Caco-2 (cell line): ENCODE measurements around the gene CRB1. TPM values are rescaled to one million over a fixed set of nuclear protein-coding genes. Genes with fewer than 3 reads are reported as not detected.

Experiments
- BruUV-seq: library from RNA; stranded (reverse); fragments of 400-500 nt; replicated peaks from 2 replicates; lab custom pipeline; 2021; lab: Mats Ljungman, UMichigan
- CTCF ChIA-PET: fragments of 300-600 bp; sonication (Branson Sonifier 250); formaldehyde crosslinking; loops from one replicate; lab custom pipeline; 2022; ENCODE audit warnings: antibody characterized with exemption; lab: Charles Lee
- POLR2A ChIA-PET: fragments of 300-600 bp; sonication (Branson Sonifier 250); formaldehyde crosslinking; loops from one replicate; lab custom pipeline; 2022; ENCODE audit warnings: antibody characterized with exemption; lab: Charles Lee
- DNase-seq, 2 experiments: peaks; one replicate each; pipeline versions ENCODE4 v3.0.0 to v3.0.0-alpha.2; 2020 to 2022
- H3K27me3 ChIP-seq: replicated peaks from 2 replicates; pipeline ENCODE4 v1.6.0; 2011; ENCODE audit warnings: low read length; ENCODE audit not compliant: control insufficient read depth, insufficient read depth
- H3K36me3 ChIP-seq: 2 replicates; pipeline ENCODE4 v1.5.1; 2011; ENCODE audit warnings: low read length; ENCODE audit not compliant: control insufficient read depth, insufficient read depth
- H3K4me1 ChIP-seq: fragments of 250-450 bp; sonication (Bioruptor Pico); 2 replicates; pipeline ENCODE4 v1.5.1; 2020; ENCODE audit warnings: mild to moderate bottlenecking
- H3K4me3 ChIP-seq: 2 replicates; pipeline ENCODE4 v1.5.1; 2011; ENCODE audit warnings: low read depth, mild to moderate bottlenecking, control low read depth, low read length
- H3K9me3 ChIP-seq: fragments of 250-450 bp; sonication (Bioruptor Pico); 2 replicates; pipeline ENCODE4 v1.5.1; 2020; ENCODE audit warnings: mild to moderate bottlenecking, moderate library complexity
- H3K27ac Mint-ChIP-seq: one replicate; pipeline ENCODE4 v1.8.0; 2022; ENCODE audit warnings: mixed read lengths; ENCODE audit not compliant: unreplicated experiment
- H3K27me3 Mint-ChIP-seq: one replicate; pipeline ENCODE4 v1.8.0; 2022; ENCODE audit warnings: mixed read lengths; ENCODE audit not compliant: insufficient read depth, unreplicated experiment
- H3K36me3 Mint-ChIP-seq: one replicate; pipeline ENCODE4 v1.8.0; 2022; ENCODE audit warnings: mild to moderate bottlenecking, mixed read lengths; ENCODE audit not compliant: insufficient read depth, unreplicated experiment
- H3K4me1 Mint-ChIP-seq: one replicate; pipeline ENCODE4 v1.8.0; 2022; ENCODE audit warnings: low read depth, mixed read lengths; ENCODE audit not compliant: unreplicated experiment
- H3K4me3 Mint-ChIP-seq: one replicate; pipeline ENCODE4 v1.8.0; 2022; ENCODE audit warnings: mild to moderate bottlenecking, moderate library complexity, mixed read lengths; ENCODE audit not compliant: unreplicated experiment
- H3K9me3 Mint-ChIP-seq: one replicate; pipeline ENCODE4 v1.8.0; 2022; ENCODE audit warnings: mixed read lengths; ENCODE audit not compliant: unreplicated experiment
- intact Hi-C: fragments of 100-400 bp; cut with micrococcal nuclease; formaldehyde crosslinking; loops from one replicate; pipeline ENCODE4 v1.10.0; 2022; ENCODE audit not compliant: unreplicated experiment
- total RNA-seq: library from RNA; stranded (reverse); gene quantifications from 2 replicates; pipeline ENCODE4 v1.2.3, GENCODE V29; 2022
- TF ChIP-seq, protein P1 (sequence below), 2 experiments: fragments of 200-600 bp in 1 of 2; IDR thresholded peaks; 1 replicate in 1 of 2; 2 replicates in 1 of 2; pipeline versions ENCODE4 v1.5.1 to v1.8.0; 2011 to 2022; ENCODE audit warnings: antibody characterized with exemption in 1 of 2, control low read depth in 1 of 2, inconsistent platforms in 1 of 2, low read depth in 1 of 2, low read length in 1 of 2, mild to moderate bottlenecking in 1 of 2, moderate library complexity in 1 of 2; ENCODE audit not compliant: insufficient read depth in 1 of 2, severe bottlenecking in 1 of 2, unreplicated experiment in 1 of 2

CRB1 gene
- total RNA-seq, 1 experiment from 2014 or later = not detected

DNA sequence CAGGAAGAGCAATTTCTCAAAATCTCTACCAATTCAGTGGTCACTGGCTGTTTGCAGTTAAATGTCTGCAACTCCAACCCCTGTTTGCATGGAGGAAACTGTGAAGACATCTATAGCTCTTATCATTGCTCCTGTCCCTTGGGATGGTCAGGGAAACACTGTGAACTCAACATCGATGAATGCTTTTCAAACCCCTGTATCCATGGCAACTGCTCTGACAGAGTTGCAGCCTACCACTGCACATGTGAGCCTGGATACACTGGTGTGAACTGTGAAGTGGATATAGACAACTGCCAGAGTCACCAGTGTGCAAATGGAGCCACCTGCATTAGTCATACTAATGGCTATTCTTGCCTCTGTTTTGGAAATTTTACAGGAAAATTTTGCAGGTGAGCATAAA, 167.2 kb downstream of the CRB1 start:
- Histone ChIP-seq H3K27me3 (no peaks in the 10 kb centered on the region), H3K4me1 (no peaks in the 10 kb centered on the region), H3K36me3 (no peaks in the 10 kb centered on the region), H3K4me3 (no peak overlapping the region), H3K9me3 (no peaks in the 10 kb centered on the region)
- Mint-ChIP-seq H3K9me3 (no peaks in the 10 kb centered on the region), H3K27me3 (peaks cover 5% of the 10 kb centered on the region), H3K4me3 (no peak overlapping the region), H3K27ac (no peak overlapping the region), H3K36me3 (no peaks in the 10 kb centered on the region), H3K4me1 (no peaks in the 10 kb centered on the region)
- BruUV-seq = no TSS peak
- intact Hi-C loops = no loop called here
- DNase-seq = no peak
- ChIA-PET CTCF (no interaction called here), POLR2A (no interaction called here)
- TF ChIP-seq, protein P1, sequence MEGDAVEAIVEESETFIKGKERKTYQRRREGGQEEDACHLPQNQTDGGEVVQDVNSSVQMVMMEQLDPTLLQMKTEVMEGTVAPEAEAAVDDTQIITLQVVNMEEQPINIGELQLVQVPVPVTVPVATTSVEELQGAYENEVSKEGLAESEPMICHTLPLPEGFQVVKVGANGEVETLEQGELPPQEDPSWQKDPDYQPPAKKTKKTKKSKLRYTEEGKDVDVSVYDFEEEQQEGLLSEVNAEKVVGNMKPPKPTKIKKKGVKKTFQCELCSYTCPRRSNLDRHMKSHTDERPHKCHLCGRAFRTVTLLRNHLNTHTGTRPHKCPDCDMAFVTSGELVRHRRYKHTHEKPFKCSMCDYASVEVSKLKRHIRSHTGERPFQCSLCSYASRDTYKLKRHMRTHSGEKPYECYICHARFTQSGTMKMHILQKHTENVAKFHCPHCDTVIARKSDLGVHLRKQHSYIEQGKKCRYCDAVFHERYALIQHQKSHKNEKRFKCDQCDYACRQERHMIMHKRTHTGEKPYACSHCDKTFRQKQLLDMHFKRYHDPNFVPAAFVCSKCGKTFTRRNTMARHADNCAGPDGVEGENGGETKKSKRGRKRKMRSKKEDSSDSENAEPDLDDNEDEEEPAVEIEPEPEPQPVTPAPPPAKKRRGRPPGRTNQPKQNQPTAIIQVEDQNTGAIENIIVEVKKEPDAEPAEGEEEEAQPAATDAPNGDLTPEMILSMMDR (IDR thresholded peaks at IDR 0.05; ENCODE audit: insufficient read depth in 1 of 2, low read depth in 1 of 2, low read length in 1 of 2, severe bottlenecking in 1 of 2, unreplicated experiment in 1 of 2) = no peak

DNA sequence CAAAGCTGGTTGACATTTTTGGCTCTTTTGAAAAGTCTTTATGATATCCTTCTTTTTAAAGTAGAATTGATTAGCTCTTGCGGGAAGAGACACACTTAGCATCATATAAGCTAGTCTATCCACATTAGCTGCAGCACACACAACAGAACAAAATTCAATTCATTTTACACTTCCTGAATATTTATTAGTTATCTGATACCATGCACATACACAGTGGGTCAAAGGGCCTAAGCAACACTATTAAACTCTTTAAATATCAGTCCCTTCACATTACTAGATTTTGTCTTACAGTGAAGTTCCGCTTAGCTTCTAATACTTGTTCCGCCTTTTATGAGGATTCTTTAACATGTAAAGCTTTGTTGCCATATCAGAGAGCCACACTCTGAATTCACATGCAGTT, 169.5 kb downstream of the CRB1 start:
- DNase-seq = no peak
- H3K4me3 Mint-ChIP-seq = no peak overlapping the region
- H3K4me1 Mint-ChIP-seq = no peaks in the 10 kb centered on the region
- no peak overlapping the region for H3K4me3 ChIP-seq
- no peaks in the 10 kb centered on the region for H3K36me3 Mint-ChIP-seq
- H3K36me3 ChIP-seq = no peaks in the 10 kb centered on the region
- no peaks in the 10 kb centered on the region for H3K9me3 ChIP-seq
- TF ChIP-seq, protein P1 (IDR thresholded peaks at IDR 0.05; ENCODE audit: insufficient read depth in 1 of 2, low read depth in 1 of 2, low read length in 1 of 2, severe bottlenecking in 1 of 2, unreplicated experiment in 1 of 2) = no peak
- no peak overlapping the region for H3K27ac Mint-ChIP-seq
- H3K27me3 ChIP-seq = no peaks in the 10 kb centered on the region
- H3K27me3 Mint-ChIP-seq = peaks cover 5% of the 10 kb centered on the region
- no TSS peak for BruUV-seq
- H3K4me1 ChIP-seq = no peaks in the 10 kb centered on the region
- ChIA-PET POLR2A (no interaction called here), CTCF (no interaction called here)
- no peaks in the 10 kb centered on the region for H3K9me3 Mint-ChIP-seq
- intact Hi-C loops = no loop called here

DNA sequence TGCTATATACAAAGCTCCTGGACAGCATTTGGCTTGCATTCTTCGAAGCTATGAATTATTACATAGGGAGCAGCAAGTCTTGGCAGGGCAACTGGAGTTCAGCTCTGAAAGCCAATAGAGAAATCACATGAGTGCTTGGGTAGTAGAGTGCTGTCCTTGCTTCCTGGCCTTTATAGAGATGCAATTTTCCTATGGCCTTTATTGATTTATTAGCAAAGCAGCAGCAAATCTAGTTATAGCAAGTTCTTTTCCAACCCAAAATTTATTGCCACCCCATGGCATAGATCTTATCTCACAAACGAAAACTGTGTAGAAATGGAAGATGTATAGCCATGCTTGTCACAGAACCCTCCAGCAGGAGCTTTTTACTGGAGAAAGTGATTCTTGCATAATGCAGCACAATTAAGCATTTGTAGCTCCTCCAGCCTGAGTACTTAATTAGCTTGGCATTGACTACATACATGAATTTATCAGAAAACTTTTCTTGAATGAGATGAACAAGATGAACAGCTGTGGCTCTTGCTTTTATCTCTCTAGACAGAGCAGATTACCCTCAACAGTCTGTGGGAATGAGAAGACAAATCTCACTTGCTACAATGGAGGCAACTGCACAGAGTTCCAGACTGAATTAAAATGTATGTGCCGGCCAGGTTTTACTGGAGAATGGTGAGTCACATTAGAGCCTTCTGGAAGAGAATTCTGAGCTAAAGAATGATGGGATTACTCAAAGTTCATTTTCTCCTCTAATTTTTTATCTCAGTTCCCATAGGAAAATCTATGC, 170.1 kb downstream of the CRB1 start:
- H3K4me1 ChIP-seq = no peaks in the 10 kb centered on the region
- no peaks in the 10 kb centered on the region for H3K9me3 ChIP-seq
- Mint-ChIP-seq H3K27ac (no peak overlapping the region), H3K36me3 (no peaks in the 10 kb centered on the region), H3K4me1 (no peaks in the 10 kb centered on the region), H3K4me3 (no peak overlapping the region), H3K27me3 (peaks cover 5% of the 10 kb centered on the region), H3K9me3 (no peaks in the 10 kb centered on the region)
- H3K4me3 ChIP-seq = no peak overlapping the region
- intact Hi-C loops = no loop called here
- no peak for DNase-seq
- TF ChIP-seq, protein P1 (IDR thresholded peaks at IDR 0.05; ENCODE audit: insufficient read depth in 1 of 2, low read depth in 1 of 2, low read length in 1 of 2, severe bottlenecking in 1 of 2, unreplicated experiment in 1 of 2) = no peak
- no TSS peak for BruUV-seq
- CTCF ChIA-PET = no interaction called here
- POLR2A ChIA-PET = no interaction called here
- no peaks in the 10 kb centered on the region for H3K27me3 ChIP-seq
- no peaks in the 10 kb centered on the region for H3K36me3 ChIP-seq
